IMR-90 (cell line): ENCODE results near the gene MAEA. TPM values are rescaled to one million over a fixed set of nuclear protein-coding genes. Genes with fewer than 3 reads are reported as not detected.

Experiments
- ATAC-seq: fragments of 200-7000 bp; cut with Tn5 transposase; 2 replicates; pipeline ENCODE4 v1.9.1; 2020; ENCODE audit warnings: low read depth, mild to moderate bottlenecking, moderate library complexity
- BruUV-seq: library from RNA; stranded (reverse); fragments of 400-500 nt; replicated peaks from 2 replicates; lab custom pipeline; 2021; lab: Mats Ljungman, UMichigan
- CTCF ChIA-PET: fragments of 300-600 bp; formaldehyde crosslinking; extraction: SDS; loops from one replicate; lab custom pipeline; 2021; ENCODE audit warnings: antibody characterized with exemption; lab: Yijun Ruan, JAX
- POLR2A ChIA-PET: fragments of 300-600 bp; sonication (Branson Sonifier 250); formaldehyde crosslinking; loops from one replicate; lab custom pipeline; 2022; ENCODE audit warnings: antibody characterized with exemption; ENCODE audit not compliant: unreplicated experiment; lab: Charles Lee
- DNase-seq: peaks from one replicate; pipeline ENCODE4 v3.0.0; 2013
- H2AFZ ChIP-seq: replicated peaks from 2 replicates; pipeline ENCODE3; 2013; ENCODE audit warnings: low read length, mild to moderate bottlenecking; ENCODE audit not compliant: poor library complexity
- H2AK5ac ChIP-seq: 2 replicates; pipeline ENCODE4 v1.6.1; 2013; ENCODE audit warnings: low read depth, low read length, inconsistent platforms
- H2AK9ac ChIP-seq: replicated peaks from 2 replicates; pipeline ENCODE3; 2013; ENCODE audit warnings: mild to moderate bottlenecking, low read depth, low read length, moderate library complexity; ENCODE audit not compliant: poor library complexity
- H2BK120ac ChIP-seq: 2 replicates; pipeline ENCODE4 v1.6.1; 2013; ENCODE audit warnings: low read depth, low read length, inconsistent platforms
- H2BK15ac ChIP-seq: 3 replicates; pipeline ENCODE4 v1.6.1; 2013; ENCODE audit warnings: low read depth, low read length, inconsistent platforms
- H2BK20ac ChIP-seq: 2 replicates; pipeline ENCODE4 v1.6.1; 2013; ENCODE audit warnings: low read depth, mild to moderate bottlenecking, inconsistent platforms, low read length, moderate library complexity
- H2BK5ac ChIP-seq: 2 replicates; pipeline ENCODE4 v1.6.1; 2013; ENCODE audit warnings: mild to moderate bottlenecking, low read depth, low read length, inconsistent platforms; ENCODE audit not compliant: poor library complexity, severe bottlenecking
- H3K14ac ChIP-seq: replicated peaks from 2 replicates; pipeline ENCODE4 v1.6.1; 2013; ENCODE audit warnings: low read depth, low read length, inconsistent platforms
- H3K18ac ChIP-seq: 2 replicates; pipeline ENCODE4 v1.6.1; 2013; ENCODE audit warnings: low read depth, low read length, control low read depth
- H3K23ac ChIP-seq: 2 replicates; pipeline ENCODE4 v1.6.1; 2013; ENCODE audit warnings: low read depth, low read length, inconsistent platforms
- H3K27ac ChIP-seq: 2 replicates; pipeline ENCODE4 v1.5.1; 2013; ENCODE audit warnings: mild to moderate bottlenecking, control low read depth, low read length; ENCODE audit not compliant: insufficient read depth
- H3K27me3 ChIP-seq: 2 replicates; pipeline ENCODE4 v1.6.1; 2013; ENCODE audit warnings: low read length; ENCODE audit not compliant: control insufficient read depth, insufficient read depth
- H3K36me3 ChIP-seq: 2 replicates; pipeline ENCODE4 v1.6.1; 2013; ENCODE audit warnings: low read length, mixed read lengths; ENCODE audit not compliant: control insufficient read depth, insufficient read depth
- H3K4ac ChIP-seq: 2 replicates; pipeline ENCODE4 v1.6.1; 2013; ENCODE audit warnings: low read depth, low read length, inconsistent platforms
- H3K4me1 ChIP-seq: 2 replicates; pipeline ENCODE4 v1.6.1; 2013; ENCODE audit warnings: low read length, mixed read lengths; ENCODE audit not compliant: control insufficient read depth, insufficient read depth
- H3K4me2 ChIP-seq: 2 replicates; pipeline ENCODE4 v1.6.1; 2013; ENCODE audit warnings: low read depth, mild to moderate bottlenecking, control low read depth, low read length, moderate library complexity
- H3K4me3 ChIP-seq: 2 replicates; pipeline ENCODE4 v1.5.1; 2013; ENCODE audit warnings: low read depth, mild to moderate bottlenecking, control low read depth, low read length, moderate library complexity; ENCODE audit not compliant: insufficient read depth
- H3K56ac ChIP-seq: 2 replicates; pipeline ENCODE4 v1.6.1; 2013; ENCODE audit warnings: low read length, inconsistent platforms; ENCODE audit not compliant: insufficient read depth; ENCODE audit errors: extremely low read depth
- H3K79me1 ChIP-seq, 2 experiments: 2 replicates each; pipeline ENCODE4 v1.6.1; 2013; ENCODE audit warnings: low read length in 2 of 2, inconsistent platforms in 1 of 2, low read depth in 1 of 2
- H3K9ac ChIP-seq: 2 replicates; pipeline ENCODE4 v1.6.1; 2013; ENCODE audit warnings: low read depth, low read length, control low read depth
- H3K9me1 ChIP-seq: 2 replicates; pipeline ENCODE4 v1.6.1; 2013; ENCODE audit warnings: low read length, inconsistent platforms; ENCODE audit not compliant: insufficient read depth
- H3K9me3 ChIP-seq: 2 replicates; pipeline ENCODE4 v1.6.1; 2013; ENCODE audit warnings: low read length; ENCODE audit not compliant: control insufficient read depth, insufficient read depth
- H4K20me1 ChIP-seq: 2 replicates; pipeline ENCODE4 v1.6.1; 2013; ENCODE audit warnings: low read length, inconsistent platforms; ENCODE audit not compliant: insufficient read depth
- H4K5ac ChIP-seq: 2 replicates; pipeline ENCODE4 v1.6.1; 2013; ENCODE audit warnings: mild to moderate bottlenecking, low read depth, low read length, control low read depth
- H4K8ac ChIP-seq, 2 experiments: 2 replicates each; pipeline ENCODE4 v1.6.1; 2013; ENCODE audit warnings: low read depth in 2 of 2, low read length in 2 of 2, control low read depth in 1 of 2, inconsistent platforms in 1 of 2
- H4K91ac ChIP-seq: 2 replicates; pipeline ENCODE4 v1.6.1; 2013; ENCODE audit warnings: low read depth, low read length, inconsistent platforms; ENCODE audit not compliant: insufficient read depth
- NFE2L2 ChIP-seq: fragments of 150-350 bp; IDR thresholded peaks from 2 replicates; pipeline ENCODE4 v1.6.1; 2016; ENCODE audit warnings: low read depth, mild to moderate bottlenecking, low read length
- WGBS, 2 experiments: methylation state at CpG; one replicate each; pipeline versions ENCODE4 v1.1.5 to v1.1.7; 2013; ENCODE audit warnings: missing lambda C conversion rate in 2 of 2; ENCODE audit not compliant: insufficient read length in 1 of 2; ENCODE audit errors: extremely low coverage in 2 of 2; 5-methylcytosine and 5-hydroxymethylcytosine counted together
- dilution Hi-C: fragments of 300-500 bp; cut with HindIII; formaldehyde crosslinking; loops from one replicate; pipeline ENCODE4 v1.14.3; 2018; ENCODE audit warnings: low sequenced_read_pairs; ENCODE audit not compliant: unreplicated experiment
- in situ Hi-C: fragments of 300-500 bp; cut with MboI; formaldehyde crosslinking; loops from 3 replicates; pipeline ENCODE4 v1.14.3; 2019; ENCODE audit warnings: low sequenced_read_pairs, inconsistent platforms, mixed read lengths
- intact Hi-C: fragments of 100-400 bp; cut with micrococcal nuclease; formaldehyde crosslinking; loops from 2 replicates; pipeline ENCODE4 v1.10.0; 2022
- polyA plus RNA-seq, 3 experiments: library from polyadenylated mRNA; depleted of rRNA; stranded (reverse); fragments of >200 nt; gene quantifications; 2 replicates each; pipeline ENCODE4 v1.2.3, GENCODE V29; 2012; ENCODE audit warnings: low replicate concordance in 1 of 3
- total RNA-seq: library from RNA; depleted of rRNA; stranded (reverse); fragments of >200 nt; gene quantifications from 2 replicates; pipeline ENCODE4 v1.2.3, GENCODE V29; 2012

MAEA gene
- total and polyA plus RNA-seq, 2 of the 4 experiments (the other 2 are of a cell fraction): 61.5 to 108 TPM

DNA sequence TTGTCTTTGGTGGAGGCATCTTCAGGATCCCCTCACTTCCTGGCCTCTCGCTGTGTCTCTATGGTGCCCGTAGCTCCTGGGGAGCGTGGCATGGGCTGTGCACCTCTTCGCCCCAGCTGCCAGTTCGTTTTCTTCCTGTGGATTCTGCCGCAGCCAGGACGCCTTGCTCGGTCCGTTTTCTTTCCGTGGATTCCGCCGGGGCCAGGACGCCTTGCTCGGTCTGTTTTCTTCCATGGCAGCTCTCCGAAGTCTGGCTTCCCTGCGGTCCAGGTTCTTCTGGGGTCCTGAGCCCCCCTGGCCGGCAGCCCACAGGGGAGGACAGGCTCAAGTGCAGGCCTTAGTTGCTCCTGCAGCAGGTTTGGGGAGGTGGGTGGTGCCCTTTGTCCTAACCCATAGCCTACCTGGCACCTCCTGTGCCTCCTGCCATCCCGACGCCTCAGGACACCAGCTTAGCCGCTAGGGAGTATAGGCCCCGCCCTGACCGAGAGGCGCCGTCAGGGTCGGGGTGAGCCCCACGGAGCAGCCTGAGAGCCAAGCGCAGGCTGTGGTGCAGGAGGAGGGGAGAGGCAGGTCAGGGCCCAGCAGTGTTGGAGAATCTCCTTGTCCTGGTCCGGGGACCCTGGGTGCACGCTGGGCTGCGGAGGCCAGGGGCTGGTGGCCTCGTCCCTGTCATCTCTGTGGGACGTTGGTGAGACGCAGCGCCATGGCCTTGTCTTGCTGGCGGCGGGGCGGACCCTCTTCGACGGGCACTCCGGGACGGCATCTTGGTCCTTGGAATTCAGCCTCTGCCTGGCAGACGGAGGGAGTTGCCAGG is 84.4 kb downstream of the MAEA start:
- dilution Hi-C loops (no loop called here), intact Hi-C loops (no loop called here), in situ Hi-C loops (no loop called here)
- no peak overlapping the region for H3K4me2 ChIP-seq
- BruUV-seq: no TSS peak
- ChIA-PET POLR2A (no interaction called here), CTCF (no interaction called here)
- no peaks in the 10 kb centered on the region; the same call in 1 of the 2 replicates for H3K9me3 ChIP-seq
- no peak overlapping the region for H2AK9ac ChIP-seq
- no peak for DNase-seq
- H3K36me3 ChIP-seq: peaks cover 36% of the 10 kb centered on the region
- no peak overlapping the region for H4K8ac ChIP-seq
- no peak overlapping the region for H3K18ac ChIP-seq
- TF ChIP-seq NFE2L2: no peak
- 92% methylated on average over 22 of the region's 42 CpGs; no CpG with 5 or more reads in 1 of the 2 experiments for WGBS, 2 experiments
- H3K14ac ChIP-seq: no peak overlapping the region
- H3K4me1 ChIP-seq: no peaks in the 10 kb centered on the region
- no peak overlapping the region for H2BK120ac ChIP-seq
- no peaks in the 10 kb centered on the region for H4K20me1 ChIP-seq
- H4K91ac ChIP-seq: no peak overlapping the region
- no peak overlapping the region for H3K4me3 ChIP-seq
- no peaks in the 10 kb centered on the region for H3K79me1 ChIP-seq
- no peak overlapping the region for H3K56ac ChIP-seq
- no peak overlapping the region for H3K23ac ChIP-seq
- no peak overlapping the region for H3K9ac ChIP-seq
- no peak overlapping the region for H2AK5ac ChIP-seq
- no peak overlapping the region for H4K5ac ChIP-seq
- no peak overlapping the region for H3K4ac ChIP-seq
- H2BK15ac ChIP-seq: no peak overlapping the region
- ATAC-seq: no peak
- no peak overlapping the region for H2BK20ac ChIP-seq
- no peak overlapping the region for H2AFZ ChIP-seq
- H3K9me1 ChIP-seq: no peaks in the 10 kb centered on the region; the same call in 1 of the 2 replicates
- no peaks in the 10 kb centered on the region for H3K27me3 ChIP-seq
- no peak overlapping the region for H2BK5ac ChIP-seq
- H3K27ac ChIP-seq: no peak overlapping the region
